K562 (cell line): ENCODE data around the gene HLF.

Experiments
- ELF4 ChIP-seq: fragments of 450-650 bp; formaldehyde crosslinking; IDR thresholded peaks from 2 replicates; pipeline ENCODE4 v1.4.0; 2022; ENCODE audit warnings: missing genetic modification characterization
- FIP1L1 ChIP-seq: fragments of 200-400 bp; formaldehyde crosslinking; IDR thresholded peaks from 2 replicates; pipeline ENCODE4 v1.6.1; 2018; ENCODE audit warnings: mild to moderate bottlenecking, low read depth, low read length; ENCODE audit not compliant: poor library complexity, severe bottlenecking
- FOXM1 ChIP-seq, 2 experiments: fragments of 450-650 bp in 1 of 2; sonication (generic) in 1 of 2; formaldehyde crosslinking in 1 of 2; IDR thresholded peaks; 2 replicates each; pipeline versions ENCODE4 v1.6.1 to v1.9.0; 2017 to 2022; ENCODE audit warnings: low read depth in 2 of 2, mild to moderate bottlenecking in 2 of 2, missing genetic modification reagents in 1 of 2, moderate library complexity in 1 of 2
- PCBP1 ChIP-seq: fragments of 200-400 bp; formaldehyde crosslinking; IDR thresholded peaks from 2 replicates; pipeline ENCODE4 v1.6.1; 2018; ENCODE audit warnings: mild to moderate bottlenecking, low read depth, low read length; ENCODE audit not compliant: poor library complexity, severe bottlenecking
- SAP30 ChIP-seq: fragments of 200-600 bp; sonication (generic); IDR thresholded peaks from 2 replicates; pipeline ENCODE4 v1.6.1; 2012; ENCODE audit warnings: borderline replicate concordance, low read depth, mild to moderate bottlenecking, moderate library complexity, low read length, control low read depth, inconsistent platforms; ENCODE audit not compliant: insufficient read depth, poor library complexity, severe bottlenecking
- SMC3 ChIP-seq: conservative IDR thresholded peaks from 2 replicates; pipeline ENCODE4 v1.6.1; 2011; ENCODE audit warnings: low read depth, low read length, improper control_type of control experiment; ENCODE audit not compliant: insufficient read depth
- SREBF2 ChIP-seq: sonication (generic); formaldehyde crosslinking; IDR thresholded peaks from 2 replicates; pipeline ENCODE4 v1.4.0; 2020; ENCODE audit warnings: mild to moderate bottlenecking, missing genetic modification reagents
- TBL1XR1 ChIP-seq, 2 experiments: IDR thresholded peaks; 2 replicates each; pipeline ENCODE4 v1.6.1; 2012; ENCODE audit warnings: improper control_type of control experiment in 2 of 2, low read length in 2 of 2, mild to moderate bottlenecking in 1 of 2
- ZNF318 ChIP-seq, 2 experiments: fragments of 450-650 bp; IDR thresholded peaks; 2 replicates each; pipeline ENCODE4 v1.6.1; 2016; ENCODE audit warnings: mild to moderate bottlenecking in 2 of 2, borderline replicate concordance in 1 of 2, low read depth in 1 of 2, moderate library complexity in 1 of 2
- ZNF561 ChIP-seq: fragments of 450-650 bp; formaldehyde crosslinking; conservative IDR thresholded peaks from 2 replicates; pipeline ENCODE4 v1.4.0; 2020; ENCODE audit warnings: mild to moderate bottlenecking, moderate library complexity

- no peak for TF ChIP-seq SAP30
- no peak for TF ChIP-seq ZNF561 (CRISPR knock-in tag)
- no peak for TF ChIP-seq TBL1XR1 (IDR thresholded peaks at IDR 0.05; ENCODE audit: low read length in 2 of 2)
- TF ChIP-seq SMC3 = peak; percentile 84
- TF ChIP-seq ELF4 (CRISPR knock-in tag) = no peak
- TF ChIP-seq SREBF2 (CRISPR knock-in tag) = no peak
- TF ChIP-seq FIP1L1 = no peak
- TF ChIP-seq PCBP1 = no peak
- no peak for TF ChIP-seq FOXM1 (IDR thresholded peaks at IDR 0.05; ENCODE audit: low read depth)
- TF ChIP-seq FOXM1 (CRISPR knock-in tag; IDR thresholded peaks at IDR 0.05; ENCODE audit: low read depth) = no peak
- TF ChIP-seq ZNF318 (IDR thresholded peaks at IDR 0.05; ENCODE audit: borderline replicate concordance in 1 of 2, low read depth in 1 of 2) = no peak
These were observed 84.1 kb downstream of the HLF start for GRCh38 chr17:55348749-55349354.
